ENCODE data around the gene KIF13A.
"Not testable (repeated sequence)": the region's sequence is repeated elsewhere in the genome, so short reads cannot be mapped to it uniquely, and the experiment has no call there.

KIF13A gene

DNA sequence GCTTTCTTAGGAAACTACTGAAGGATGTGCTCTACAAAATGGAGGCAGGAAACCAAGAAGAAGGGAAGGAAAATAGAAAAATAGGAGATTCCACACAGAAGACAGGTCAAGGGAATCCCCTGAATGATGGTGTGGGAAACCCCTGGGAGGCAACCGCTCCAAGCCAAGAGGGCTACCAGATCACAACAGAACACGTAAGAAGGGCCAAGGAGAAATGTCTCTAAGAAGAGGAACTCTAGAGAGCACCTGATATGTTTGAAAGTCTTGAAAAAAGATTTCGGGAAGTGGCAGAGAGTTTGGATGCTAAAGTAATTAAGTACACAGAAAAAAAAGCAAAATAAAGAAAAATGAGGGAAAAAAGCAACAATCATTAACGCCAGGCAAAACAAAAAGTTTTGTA, 7.1 kb downstream of the KIF13A start:
- Histone ChIP-seq H3K27me3 (ENCODE audit: insufficient read depth, low read length) (no peaks in the 10 kb centered on the region), H3K9ac (ENCODE audit: low read depth, low read length) (no peak overlapping the region), H3K27ac (ENCODE audit: low read depth, low read length) (no peak overlapping the region), H3K36me3 (ENCODE audit: insufficient read depth, low read length) (peaks cover 10% of the 10 kb centered on the region), H3K9me3 (ENCODE audit: insufficient read depth, low read depth, low read length) (no peaks in the 10 kb centered on the region), H3K4me3 (ENCODE audit: low read length) (no peak overlapping the region), H3K4me1 (ENCODE audit: insufficient read depth, low read length) (peaks cover 15% of the 10 kb centered on the region)
- 89% methylated on average over 3 of the region's 4 CpGs for WGBS

- Histone ChIP-seq H3K9me3 (ENCODE audit: insufficient read depth, low read depth, low read length) (no peaks in the 10 kb centered on the region), H3K4me1 (ENCODE audit: insufficient read depth, low read length) (peaks cover 6% of the 10 kb centered on the region), H3K36me3 (ENCODE audit: insufficient read depth, low read length) (peaks cover 10% of the 10 kb centered on the region), H3K27me3 (ENCODE audit: insufficient read depth, low read length) (no peaks in the 10 kb centered on the region), H3K27ac (ENCODE audit: low read depth, low read length) (no peak overlapping the region), H3K4me3 (ENCODE audit: low read length) (no peak overlapping the region), H3K9ac (ENCODE audit: low read depth, low read length) (no peak overlapping the region)
Observed at GRCh38 chr6:17979479-17979878, 8.0 kb downstream of the KIF13A start.

DNA sequence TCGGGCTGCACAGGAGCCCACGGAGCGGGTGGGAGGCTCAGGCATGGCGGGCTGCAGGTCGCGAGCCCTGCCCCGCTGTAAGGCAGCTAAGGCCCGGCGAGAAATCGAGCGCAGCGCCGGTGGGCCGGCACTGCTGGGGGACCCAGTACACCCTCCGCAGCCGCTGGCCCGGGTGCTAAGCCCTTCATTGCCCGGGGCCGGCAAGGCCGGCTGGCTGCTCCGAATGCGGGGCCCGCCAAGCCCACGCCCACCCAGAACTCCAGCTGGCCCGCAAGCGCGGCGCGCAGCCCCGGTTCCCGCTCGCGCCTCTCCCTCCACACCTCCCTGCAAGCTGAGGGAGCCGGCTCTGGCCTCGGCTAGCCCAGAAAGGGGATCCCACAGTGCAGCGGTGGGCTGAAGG, 11.2 kb downstream of the KIF13A start:
- not testable (repeated sequence) for H3K27ac ChIP-seq (ENCODE audit: low read depth, low read length); H3K4me3 ChIP-seq (ENCODE audit: low read length); H3K9me3 ChIP-seq (ENCODE audit: insufficient read depth, low read depth, low read length); H3K9ac ChIP-seq (ENCODE audit: low read depth, low read length); H3K36me3 ChIP-seq (ENCODE audit: insufficient read depth, low read length); H3K27me3 ChIP-seq (ENCODE audit: insufficient read depth, low read length)
- WGBS = 98% methylated on average over 36 of the region's 36 CpGs
- H3K4me1 ChIP-seq (ENCODE audit: insufficient read depth, low read length) = peaks cover 26% of the 10 kb centered on the region

- Histone ChIP-seq H3K9me3 (ENCODE audit: insufficient read depth, low read depth, low read length) (no peaks in the 10 kb centered on the region), H3K27ac (ENCODE audit: low read depth, low read length) (no peak overlapping the region), H3K27me3 (ENCODE audit: insufficient read depth, low read length) (no peaks in the 10 kb centered on the region), H3K9ac (ENCODE audit: low read depth, low read length) (no peak overlapping the region), H3K4me3 (ENCODE audit: low read length) (no peak overlapping the region), H3K4me1 (ENCODE audit: insufficient read depth, low read length) (peaks cover 33% of the 10 kb centered on the region), H3K36me3 (ENCODE audit: insufficient read depth, low read length) (0 out of 2 replicates have a peak, but pooled peaks cover 4% of the 10 kb centered on the region)
- WGBS = 96% methylated on average over 5 of the region's 5 CpGs
Observed at GRCh38 chr6:17974570-17975368, 12.7 kb downstream of the KIF13A start.

DNA sequence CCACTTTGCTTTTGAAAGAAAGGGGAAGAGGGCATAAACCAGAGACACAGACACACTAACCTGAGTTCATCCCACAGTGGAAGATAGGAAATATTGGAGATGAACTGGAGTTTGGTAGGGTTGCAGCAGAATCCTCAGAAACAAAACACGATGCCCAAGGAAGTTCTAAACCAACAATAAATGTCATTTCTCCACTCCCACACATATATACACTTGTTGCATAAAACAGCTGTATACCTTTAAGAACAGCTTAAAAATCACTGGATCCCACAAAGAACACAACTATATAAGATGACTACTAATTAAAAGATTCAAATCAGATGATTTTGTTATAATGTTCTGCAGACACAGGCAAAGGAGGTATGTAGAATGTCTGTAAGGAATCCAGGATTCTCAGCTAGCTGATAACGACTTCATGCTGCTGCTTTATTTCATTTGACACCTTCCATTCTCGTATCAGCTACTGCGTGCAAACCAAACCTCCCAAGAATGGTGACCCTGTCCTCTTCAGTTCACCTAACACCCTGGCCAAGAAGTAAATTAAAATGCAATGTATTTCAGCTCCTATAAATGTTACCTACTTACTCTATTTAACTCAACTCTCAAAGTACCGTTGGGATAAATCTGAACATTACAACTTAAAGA, 14.3 kb downstream of the KIF13A start:
- Histone ChIP-seq H3K36me3 (ENCODE audit: insufficient read depth, low read length) (0 out of 2 replicates have a peak, but pooled peaks cover 4% of the 10 kb centered on the region), H3K27me3 (ENCODE audit: insufficient read depth, low read length) (no peaks in the 10 kb centered on the region), H3K9me3 (ENCODE audit: insufficient read depth, low read depth, low read length) (no peaks in the 10 kb centered on the region), H3K4me1 (ENCODE audit: insufficient read depth, low read length) (peaks cover 37% of the 10 kb centered on the region), H3K4me3 (ENCODE audit: low read length) (no peak overlapping the region), H3K9ac (ENCODE audit: low read depth, low read length) (no peak overlapping the region), H3K27ac (ENCODE audit: low read depth, low read length) (no peak overlapping the region)
- 76% methylated on average over 5 of the region's 5 CpGs for WGBS

GRCh38 chr6:17972074-17972952, 15.1 kb downstream of the KIF13A start:
- 85% methylated on average over 7 of the region's 7 CpGs for WGBS
- Histone ChIP-seq H3K27ac (ENCODE audit: low read depth, low read length) (peak overlapping the region; percentile 26; the same call in 1 of the 2 replicates), H3K27me3 (ENCODE audit: insufficient read depth, low read length) (no peaks in the 10 kb centered on the region), H3K9ac (ENCODE audit: low read depth, low read length) (no peak overlapping the region; the same call in 1 of the 2 replicates), H3K9me3 (ENCODE audit: insufficient read depth, low read depth, low read length) (no peaks in the 10 kb centered on the region), H3K4me1 (ENCODE audit: insufficient read depth, low read length) (peaks cover 42% of the 10 kb centered on the region), H3K4me3 (ENCODE audit: low read length) (no peak overlapping the region), H3K36me3 (ENCODE audit: insufficient read depth, low read length) (no peaks in the 10 kb centered on the region)

- no peak overlapping the region for H3K9ac ChIP-seq (ENCODE audit: low read depth, low read length)
Observed at GRCh38 chr6:17971128-17972073, 16.0 kb downstream of the KIF13A start.

GRCh38 chr6:17968876-17969275, 18.6 kb downstream of the KIF13A start:
- 93% methylated on average over 2 of the region's 2 CpGs for whole genome bisulfite sequencing
- peaks cover 42% of the 10 kb centered on the region for H3K4me1 ChIP-seq (ENCODE audit: insufficient read depth, low read length)
- H3K9ac ChIP-seq (ENCODE audit: low read depth, low read length) = no peak overlapping the region
- no peaks in the 10 kb centered on the region for H3K36me3 ChIP-seq (ENCODE audit: insufficient read depth, low read length)
- H3K4me3 ChIP-seq (ENCODE audit: low read length) = no peak overlapping the region
- no peak overlapping the region for H3K27ac ChIP-seq (ENCODE audit: low read depth, low read length)
- H3K9me3 ChIP-seq (ENCODE audit: insufficient read depth, low read depth, low read length) = no peaks in the 10 kb centered on the region
- no peaks in the 10 kb centered on the region for H3K27me3 ChIP-seq (ENCODE audit: insufficient read depth, low read length)

More at GRCh38 chr6:17971128-17972073, 16.0 kb downstream of the KIF13A start:
- Histone ChIP-seq H3K4me1 (ENCODE audit: insufficient read depth, low read length) (peaks cover 42% of the 10 kb centered on the region), H3K36me3 (ENCODE audit: insufficient read depth, low read length) (no peaks in the 10 kb centered on the region), H3K27me3 (ENCODE audit: insufficient read depth, low read length) (no peaks in the 10 kb centered on the region), H3K9me3 (ENCODE audit: insufficient read depth, low read depth, low read length) (no peaks in the 10 kb centered on the region), H3K4me3 (ENCODE audit: low read length) (no peak overlapping the region), H3K27ac (ENCODE audit: low read depth, low read length) (peak overlapping the region; percentile 26; the same call in 1 of the 2 replicates)
- WGBS = 80% methylated on average over 7 of the region's 7 CpGs

- 93% methylated on average over 5 of the region's 5 CpGs for WGBS
- no peaks in the 10 kb centered on the region for H3K9me3 ChIP-seq (ENCODE audit: insufficient read depth, low read depth, low read length)
- no peak overlapping the region for H3K4me3 ChIP-seq (ENCODE audit: low read length)
- H3K27ac ChIP-seq (ENCODE audit: low read depth, low read length) = no peak overlapping the region
- peaks cover 32% of the 10 kb centered on the region for H3K4me1 ChIP-seq (ENCODE audit: insufficient read depth, low read length)
- H3K9ac ChIP-seq (ENCODE audit: low read depth, low read length) = no peak overlapping the region
- H3K27me3 ChIP-seq (ENCODE audit: insufficient read depth, low read length) = no peaks in the 10 kb centered on the region
- H3K36me3 ChIP-seq (ENCODE audit: insufficient read depth, low read length) = no peaks in the 10 kb centered on the region
Observed at GRCh38 chr6:17967668-17968518, 19.5 kb downstream of the KIF13A start.

DNA sequence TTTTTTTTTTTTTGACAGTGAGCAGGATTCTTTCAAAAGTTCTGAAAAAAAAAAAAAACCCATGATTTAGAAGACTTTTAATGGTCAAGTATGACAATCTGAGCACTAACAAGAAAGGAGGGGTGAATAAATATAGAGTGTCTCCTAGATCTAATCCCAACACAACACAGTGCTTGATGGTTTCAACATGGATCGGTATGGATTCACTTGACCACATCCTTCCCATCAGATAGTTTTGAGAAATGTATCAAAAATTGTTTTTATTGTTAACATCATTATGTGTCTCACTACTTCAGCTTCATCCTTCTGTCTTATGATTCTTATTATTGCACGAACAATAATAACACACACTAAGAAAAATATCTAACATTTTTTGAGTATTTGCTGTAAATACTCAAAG, 21.0 kb downstream of the KIF13A start:
- Histone ChIP-seq H3K27ac (ENCODE audit: low read depth, low read length) (no peak overlapping the region), H3K4me3 (ENCODE audit: low read length) (no peak overlapping the region), H3K4me1 (ENCODE audit: insufficient read depth, low read length) (peaks cover 21% of the 10 kb centered on the region), H3K9ac (ENCODE audit: low read depth, low read length) (no peak overlapping the region), H3K36me3 (ENCODE audit: insufficient read depth, low read length) (no peaks in the 10 kb centered on the region), H3K27me3 (ENCODE audit: insufficient read depth, low read length) (no peaks in the 10 kb centered on the region), H3K9me3 (ENCODE audit: insufficient read depth, low read depth, low read length) (no peaks in the 10 kb centered on the region)
- WGBS = 100% methylated on average over 1 of the region's 2 CpGs

Data from HUES64 (cell line).